ENCODE results near the gene LFNG. TPM values are rescaled to one million over a fixed set of nuclear protein-coding genes. Genes with fewer than 3 reads are reported as not detected.
A peak's percentile ranks its signal among the peaks of the same experiment; 100 is the strongest.

The LFNG gene
- 10 to 100 TPM; 48.3 to 70.1 TPM for total RNA-seq
- long read RNA-seq, partial matches to known transcripts, result 9 of 14 reads
- long read RNA-seq, other reads (novel, unspliced or antisense), result 2 of 14 reads

- ATAC-seq, result peak; percentile 38
- peak; percentile 84 to 93 for DNase-seq
- intact Hi-C loops (cut with DNase I, micrococcal nuclease), result no loop called here
Measured at GRCh38 chr7:2519119-2519930, at the start of gene LFNG. Gene LFNG, plus strand, starts transcription at chr7:2519774. Its CDS starts 88 bp downstream, at chr7:2519862.

DNA sequence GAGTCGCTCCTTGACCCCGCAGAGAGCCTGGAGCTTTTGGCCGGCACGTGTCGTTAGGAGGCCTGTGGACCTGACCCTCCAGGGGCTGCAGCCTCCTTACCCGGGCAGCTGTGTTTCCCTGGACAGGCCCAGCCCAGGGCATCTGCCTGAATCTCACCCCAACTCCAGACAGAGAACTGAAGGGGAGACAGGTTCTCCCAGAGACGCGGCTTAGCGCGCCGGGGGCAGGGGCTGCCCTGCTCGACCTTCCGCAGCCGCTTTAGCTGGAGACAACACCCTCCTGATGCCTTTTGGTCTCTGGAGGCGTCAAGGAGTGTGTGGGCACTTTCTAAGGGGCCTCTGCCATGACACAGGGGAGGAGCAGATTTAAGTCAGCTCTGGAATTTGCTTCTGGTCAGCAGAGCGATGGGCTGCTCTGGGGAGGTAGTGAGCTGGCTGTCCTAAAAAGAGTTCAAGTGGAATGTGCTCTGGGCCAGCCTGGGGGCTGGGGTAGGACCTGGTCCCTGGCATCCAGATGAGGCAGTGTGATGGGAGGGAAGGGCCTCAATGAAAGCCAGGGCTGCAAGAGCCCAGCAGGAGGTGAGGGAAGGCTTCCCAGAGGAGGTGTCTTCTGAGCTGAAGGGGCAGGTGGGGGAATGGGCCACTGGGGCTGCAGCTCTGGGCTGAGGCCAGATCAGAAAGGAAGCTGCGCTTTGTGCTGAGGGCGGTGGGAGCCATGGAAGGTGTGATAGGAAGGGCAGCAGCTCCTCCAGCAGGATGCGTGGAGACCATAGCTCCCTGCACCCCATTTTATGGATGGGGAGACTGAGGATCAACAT lies 49.2 kb upstream of the LFNG start:
- DNase-seq (no peak), ATAC-seq (no peak)
- intact Hi-C loops (cut with DNase I, micrococcal nuclease), result no loop called here

DNA sequence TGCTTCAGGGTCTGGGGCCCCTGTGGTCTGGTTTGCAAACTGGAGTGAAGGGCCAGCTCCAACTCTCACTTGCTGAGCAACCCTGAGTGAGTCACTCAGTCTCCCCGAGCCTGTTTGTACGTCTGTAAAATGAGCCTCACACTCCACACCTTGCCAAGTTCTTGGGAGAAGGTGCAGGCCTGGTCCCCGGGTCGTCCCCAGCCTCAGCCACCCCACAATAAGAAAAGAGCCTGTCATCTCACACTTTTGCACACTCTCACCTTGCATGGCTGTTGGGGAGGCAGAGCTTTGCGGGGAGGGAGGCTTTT lies 48.6 kb upstream of the LFNG start:
- ATAC-seq, result no peak
- intact Hi-C loops (cut with DNase I, micrococcal nuclease), result no loop called here
- no peak for DNase-seq

DNA sequence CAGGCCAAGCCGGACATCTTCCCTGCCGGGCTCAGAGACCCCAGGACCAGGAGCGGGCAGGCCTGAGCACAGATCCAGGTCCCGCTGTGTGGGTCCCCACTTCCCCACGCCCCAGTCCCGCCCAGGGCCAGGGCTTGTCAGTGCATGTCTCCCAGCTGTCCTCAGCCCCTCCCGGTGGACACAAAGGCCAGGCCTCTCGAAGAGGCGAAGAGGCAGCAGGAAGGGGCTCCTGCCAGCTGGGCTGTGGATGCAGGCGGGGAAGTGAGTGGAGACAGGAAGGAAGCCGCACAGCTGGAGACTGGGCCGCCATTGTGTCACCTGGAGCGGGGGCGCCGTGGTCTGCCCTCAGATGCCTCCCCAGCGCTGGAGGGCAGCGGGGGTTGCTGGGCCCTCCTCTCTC lies 48.2 kb upstream of the LFNG start:
- DNase-seq, result no peak
- ATAC-seq, result no peak
- intact Hi-C loops (cut with DNase I, micrococcal nuclease), result no loop called here

- DNase-seq (no peak), ATAC-seq (no peak)
- intact Hi-C loops (cut with DNase I, micrococcal nuclease), result no loop called here
Measured at GRCh38 chr7:2472739-2473138, 46.8 kb upstream of the LFNG start.

GRCh38 chr7:2473496-2474180 lies 45.9 kb upstream of the LFNG start:
- DNase-seq (no peak), ATAC-seq (no peak)
- intact Hi-C loops (cut with DNase I, micrococcal nuclease), result no loop called here

GRCh38 chr7:2474224-2474623 lies 45.4 kb upstream of the LFNG start:
- ATAC-seq, result no peak
- DNase-seq, result no peak
- intact Hi-C loops (cut with DNase I, micrococcal nuclease), result no loop called here

DNA sequence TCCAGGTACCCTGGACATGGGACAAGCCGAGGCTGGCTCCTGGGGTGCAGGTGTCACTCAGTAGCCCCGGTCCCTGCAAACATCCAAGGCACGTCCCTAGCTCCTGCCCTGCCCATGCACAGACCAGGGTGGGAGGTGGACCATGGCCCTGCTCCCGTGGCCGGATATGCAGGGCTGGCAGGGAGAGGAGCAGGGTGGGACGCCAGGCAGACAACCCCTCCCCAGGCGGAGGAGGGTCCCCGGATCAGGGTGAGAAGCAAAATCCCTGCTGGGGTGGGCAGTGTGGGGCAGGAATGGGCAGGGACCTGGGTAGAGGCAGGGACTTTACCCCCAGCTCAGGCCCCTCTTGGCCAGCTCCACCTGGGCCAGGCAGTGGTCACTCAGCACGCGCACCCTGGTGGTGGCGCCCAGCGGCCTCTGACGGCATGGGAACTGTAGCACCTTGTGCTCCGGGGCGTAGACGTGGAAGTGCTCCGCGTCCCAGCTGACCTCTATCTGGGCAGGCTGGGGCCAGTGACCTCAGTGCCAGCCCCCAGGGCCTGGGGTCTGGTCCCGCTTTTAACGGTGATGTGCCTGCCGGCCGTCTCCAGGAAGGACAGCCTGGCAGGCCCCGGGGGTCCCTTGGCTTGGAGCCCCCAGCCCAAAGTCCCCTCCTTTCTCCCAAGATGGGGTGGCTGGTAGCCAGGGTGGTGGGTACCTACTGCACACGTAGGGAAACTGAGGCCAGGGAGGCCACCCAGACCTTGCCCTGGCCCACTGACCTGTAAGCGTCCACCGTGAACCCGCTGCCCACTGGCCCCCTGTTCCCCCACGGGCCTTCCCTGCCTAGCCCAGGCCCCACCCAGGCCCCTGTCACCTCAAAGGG lies 44.5 kb upstream of the LFNG start:
- ATAC-seq (no peak), DNase-seq (no peak)
- intact Hi-C loops (cut with DNase I, micrococcal nuclease), result no loop called here

DNA sequence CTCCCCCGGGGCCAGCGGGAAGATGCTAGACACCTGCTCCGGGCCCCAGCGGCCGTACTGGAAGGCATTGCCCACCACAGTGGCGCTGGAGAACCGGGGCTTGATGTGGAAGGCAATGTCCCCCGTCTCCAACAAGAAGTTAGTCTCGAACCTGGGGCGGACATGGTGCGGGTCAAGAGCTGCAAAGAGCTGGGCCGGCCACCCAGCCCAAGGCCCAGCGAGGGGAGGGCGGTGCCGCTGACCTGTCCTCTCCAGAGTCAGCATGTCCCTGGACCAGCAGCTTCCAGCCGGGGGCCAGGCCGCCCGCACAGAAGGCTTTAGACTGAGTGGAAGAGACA lies 43.9 kb upstream of the LFNG start:
- DNase-seq (no peak), ATAC-seq (no peak)
- intact Hi-C loops (cut with DNase I, micrococcal nuclease), result no loop called here

GRCh38 chr7:2476298-2476697 lies 43.3 kb upstream of the LFNG start, which contains the start of gene GRIFIN:
Gene GRIFIN, minus strand, starts transcription at chr7:2476398. Its CDS starts 15 bp downstream, at chr7:2476383.
- intact Hi-C loops (cut with DNase I, micrococcal nuclease), result no loop called here
- no peak for DNase-seq
- ATAC-seq, result no peak

DNA sequence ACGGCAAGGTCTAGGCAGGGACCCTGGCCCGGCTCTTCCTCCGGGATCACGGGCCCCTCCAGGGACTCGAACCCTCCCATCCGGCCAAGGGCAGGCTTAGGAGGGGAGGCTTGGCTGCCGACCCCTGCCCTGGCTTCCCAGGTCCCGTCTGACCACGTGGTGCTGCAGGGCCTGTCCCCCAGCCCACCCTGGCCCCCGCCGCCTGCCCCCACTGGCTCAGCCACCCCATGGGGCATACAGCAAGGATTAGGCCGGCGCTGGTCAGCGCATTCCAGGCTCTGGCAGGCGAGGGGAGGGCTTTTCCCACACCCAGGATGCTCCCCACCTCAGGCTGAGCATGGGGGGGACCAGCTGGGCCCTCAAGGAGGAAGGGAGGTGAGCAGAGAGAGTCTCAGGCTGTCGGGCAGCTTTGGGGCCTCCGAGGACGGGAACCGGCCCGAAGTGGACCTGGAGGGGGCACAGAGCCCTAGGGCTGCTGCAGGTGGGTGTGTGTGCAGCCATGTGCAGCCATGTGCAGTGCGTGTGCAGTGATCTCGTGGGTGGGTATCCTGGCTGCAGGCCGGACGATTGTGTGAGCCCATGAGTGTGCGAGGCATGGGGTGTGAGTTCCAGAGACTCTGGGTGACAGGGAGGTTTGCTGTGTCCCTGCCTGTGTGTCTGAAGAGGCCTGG lies 42.7 kb upstream of the LFNG start:
- intact Hi-C loops (cut with DNase I, micrococcal nuclease), result no loop called here
- ATAC-seq (no peak), DNase-seq (no peak)

- DNase-seq (peak; percentile 53 to 77), ATAC-seq (peak; percentile 88)
- intact Hi-C loops (cut with DNase I, micrococcal nuclease), result no loop called here
Measured at GRCh38 chr7:2477447-2478398, 41.9 kb upstream of the LFNG start.

GRCh38 chr7:2478399-2478785 lies 41.2 kb upstream of the LFNG start:
- DNase-seq, result peak; percentile 78 to 82
- ATAC-seq, result peak; percentile 91
- intact Hi-C loops (cut with DNase I, micrococcal nuclease), result no loop called here

GRCh38 chr7:2478800-2479199 lies 40.8 kb upstream of the LFNG start:
- intact Hi-C loops (cut with DNase I, micrococcal nuclease), result no loop called here
- peak; percentile 27 for ATAC-seq
- peak in 1 of 2 donors; percentile 33 for DNase-seq

DNA sequence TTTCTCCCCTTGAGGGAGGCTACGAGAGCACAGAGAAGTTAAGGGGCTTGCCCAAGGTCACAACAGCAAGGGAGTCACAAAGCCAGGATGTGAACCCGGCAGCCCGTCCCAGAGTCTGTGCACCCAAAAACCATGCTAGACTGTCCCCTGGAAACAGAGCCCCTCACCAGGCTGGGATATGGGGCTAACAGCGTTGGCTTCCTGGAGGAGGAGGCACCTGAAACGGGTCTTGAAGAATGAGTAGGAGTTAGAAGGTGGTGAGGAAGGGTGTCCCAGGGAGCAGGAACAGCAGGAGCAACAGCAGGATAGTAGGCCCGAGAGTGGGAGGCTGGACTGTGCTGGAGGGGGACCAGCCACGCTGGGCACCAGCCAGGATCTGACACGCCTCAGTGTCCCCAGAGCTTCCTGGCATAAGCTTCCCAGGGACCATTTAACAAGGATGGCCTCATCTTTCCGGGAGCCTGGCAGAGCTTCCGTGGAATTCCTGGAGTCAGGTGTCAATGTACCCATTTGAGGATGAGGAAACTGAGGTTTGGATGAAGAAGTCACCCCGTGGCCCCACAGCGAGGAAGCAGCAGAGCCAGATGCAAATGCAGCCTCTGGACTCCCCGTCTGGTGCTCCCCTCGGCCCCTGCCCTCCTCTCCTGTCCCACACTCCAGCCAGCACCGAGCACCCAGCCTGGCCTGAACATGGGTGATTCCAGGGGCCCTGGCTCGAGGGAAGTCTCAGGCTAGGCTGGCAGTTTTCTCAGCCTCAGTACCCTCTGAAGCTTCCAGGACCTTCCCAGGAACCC lies 40.1 kb upstream of the LFNG start:
- DNase-seq (no peak), ATAC-seq (no peak)
- intact Hi-C loops (cut with DNase I, micrococcal nuclease), result no loop called here

DNA sequence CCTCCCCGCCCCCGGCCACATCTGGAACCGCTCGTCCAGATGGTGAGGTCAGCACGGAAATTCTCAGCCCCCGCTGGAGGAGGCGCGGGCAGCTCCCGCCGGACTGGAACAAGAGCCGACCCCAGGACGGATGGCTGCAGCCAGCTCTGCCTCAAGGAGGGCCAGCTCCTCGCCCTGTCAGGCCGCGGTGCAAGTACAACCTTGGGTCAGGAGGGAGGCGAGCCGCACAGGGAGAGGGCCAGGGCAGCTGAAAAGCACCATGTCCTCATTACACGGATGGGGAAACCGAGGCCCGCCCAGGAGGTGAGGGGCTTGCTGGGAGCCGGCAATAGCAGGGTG lies 39.5 kb upstream of the LFNG start:
- ATAC-seq, result no peak
- no peak for DNase-seq
- intact Hi-C loops (cut with DNase I, micrococcal nuclease), result no loop called here

DNA sequence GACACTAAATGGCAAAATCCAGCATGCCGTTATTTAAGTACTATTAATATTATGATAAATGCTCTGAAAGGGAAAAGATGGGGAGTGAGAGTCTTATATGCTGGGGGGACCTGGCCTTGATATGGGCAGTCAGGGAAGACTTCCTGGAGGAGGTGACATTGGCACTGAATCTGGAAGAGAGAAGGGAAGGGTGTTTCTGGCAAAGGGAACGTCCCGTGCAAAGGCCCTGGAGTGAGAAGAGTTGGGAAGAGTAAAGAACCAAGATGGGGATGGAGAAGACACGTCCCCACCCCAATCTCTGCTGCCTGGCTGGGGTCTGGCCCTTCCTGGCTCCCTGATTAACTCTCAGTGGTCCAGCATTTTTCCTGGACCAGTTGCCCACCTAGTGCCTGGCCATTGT lies 38.4 kb upstream of the LFNG start:
- no peak for ATAC-seq
- intact Hi-C loops (cut with DNase I, micrococcal nuclease), result no loop called here
- no peak for DNase-seq
